ENCODE measurements around the gene SLC2A9. TPM values are rescaled to one million over a fixed set of nuclear protein-coding genes. Genes with fewer than 3 reads are reported as not detected.

SLC2A9 gene
- total RNA-seq, 1 experiment from 2014 or later, result 1.8 TPM

DNA sequence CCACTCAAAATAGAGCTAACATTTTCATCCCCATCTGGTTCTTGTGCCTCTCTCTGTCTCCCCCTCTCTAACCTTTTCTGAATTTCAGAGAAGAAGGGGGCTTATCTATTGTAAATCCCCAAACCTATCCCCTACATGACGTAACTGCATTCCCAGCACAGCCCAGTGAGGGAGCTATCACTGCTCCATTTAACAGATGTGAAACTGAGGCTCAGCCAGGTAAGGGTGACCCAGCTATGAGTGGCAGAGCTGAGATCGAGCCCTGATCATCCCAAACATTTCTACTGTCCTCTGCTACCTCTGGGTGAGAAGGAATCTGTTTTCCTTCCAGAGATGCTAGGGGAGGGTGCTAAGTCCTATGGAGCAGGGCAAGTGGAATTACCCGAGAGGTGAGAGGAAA, 107.5 kb downstream of the SLC2A9 start:
- no peak overlapping the region for H3K4me3 Mint-ChIP-seq (ENCODE audit: low read depth, unreplicated experiment)
- CTCF ChIA-PET, result no interaction called here
- TF ChIP-seq, protein P1, sequence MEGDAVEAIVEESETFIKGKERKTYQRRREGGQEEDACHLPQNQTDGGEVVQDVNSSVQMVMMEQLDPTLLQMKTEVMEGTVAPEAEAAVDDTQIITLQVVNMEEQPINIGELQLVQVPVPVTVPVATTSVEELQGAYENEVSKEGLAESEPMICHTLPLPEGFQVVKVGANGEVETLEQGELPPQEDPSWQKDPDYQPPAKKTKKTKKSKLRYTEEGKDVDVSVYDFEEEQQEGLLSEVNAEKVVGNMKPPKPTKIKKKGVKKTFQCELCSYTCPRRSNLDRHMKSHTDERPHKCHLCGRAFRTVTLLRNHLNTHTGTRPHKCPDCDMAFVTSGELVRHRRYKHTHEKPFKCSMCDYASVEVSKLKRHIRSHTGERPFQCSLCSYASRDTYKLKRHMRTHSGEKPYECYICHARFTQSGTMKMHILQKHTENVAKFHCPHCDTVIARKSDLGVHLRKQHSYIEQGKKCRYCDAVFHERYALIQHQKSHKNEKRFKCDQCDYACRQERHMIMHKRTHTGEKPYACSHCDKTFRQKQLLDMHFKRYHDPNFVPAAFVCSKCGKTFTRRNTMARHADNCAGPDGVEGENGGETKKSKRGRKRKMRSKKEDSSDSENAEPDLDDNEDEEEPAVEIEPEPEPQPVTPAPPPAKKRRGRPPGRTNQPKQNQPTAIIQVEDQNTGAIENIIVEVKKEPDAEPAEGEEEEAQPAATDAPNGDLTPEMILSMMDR (IDR thresholded peaks at IDR 0.05; ENCODE audit: unreplicated experiment), result no peak
- no peaks in the 10 kb centered on the region for H3K36me3 Mint-ChIP-seq (ENCODE audit: insufficient read depth, unreplicated experiment)
- no peak overlapping the region for H3K27ac Mint-ChIP-seq (ENCODE audit: unreplicated experiment)
- no peaks in the 10 kb centered on the region for H3K9me3 Mint-ChIP-seq (ENCODE audit: low read depth, unreplicated experiment)
- H3K4me1 Mint-ChIP-seq (ENCODE audit: low read depth, unreplicated experiment), result no peaks in the 10 kb centered on the region
- intact Hi-C loops (cut with micrococcal nuclease; ENCODE audit: unreplicated experiment), result no loop called here
- no peak for DNase-seq
- H3K27me3 Mint-ChIP-seq (ENCODE audit: unreplicated experiment), result no peaks in the 10 kb centered on the region
- no TSS peak for BruUV-seq (replicated peaks)

DNA sequence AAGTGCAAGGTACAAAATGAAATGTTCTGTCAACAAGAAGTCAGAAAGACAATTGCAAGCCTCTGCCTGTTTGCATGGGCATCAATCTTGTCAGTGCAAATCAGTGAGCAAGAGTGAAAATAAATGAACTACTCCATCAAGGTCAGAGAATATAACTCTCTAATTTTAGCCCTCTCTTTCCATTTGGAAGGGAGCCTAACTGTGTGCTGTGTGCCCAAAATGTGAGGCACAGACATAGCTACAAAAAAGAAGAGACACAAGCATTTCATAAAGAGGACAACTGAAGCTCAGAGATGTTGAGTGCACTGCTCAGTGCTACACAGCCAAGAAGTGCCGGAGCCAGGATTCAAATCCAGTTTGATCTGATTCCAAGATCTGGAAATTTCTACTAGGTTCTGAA, 114.3 kb downstream of the SLC2A9 start:
- no peak for DNase-seq
- no peak overlapping the region for H3K4me3 Mint-ChIP-seq (ENCODE audit: low read depth, unreplicated experiment)
- CTCF ChIA-PET, result interaction anchor here (1.0 kb wide), 1 partner anchor 8 kb away, joined by 3 read pairs; no protein-coding TSS in a partner anchor
- no peaks in the 10 kb centered on the region for H3K36me3 Mint-ChIP-seq (ENCODE audit: insufficient read depth, unreplicated experiment)
- H3K4me1 Mint-ChIP-seq (ENCODE audit: low read depth, unreplicated experiment), result no peaks in the 10 kb centered on the region
- H3K27me3 Mint-ChIP-seq (ENCODE audit: unreplicated experiment), result peaks cover 7% of the 10 kb centered on the region
- intact Hi-C loops (cut with micrococcal nuclease; ENCODE audit: unreplicated experiment), result no loop called here
- TF ChIP-seq, protein P1 (IDR thresholded peaks at IDR 0.05; ENCODE audit: unreplicated experiment), result no peak
- no peaks in the 10 kb centered on the region for H3K9me3 Mint-ChIP-seq (ENCODE audit: low read depth, unreplicated experiment)
- no peak overlapping the region for H3K27ac Mint-ChIP-seq (ENCODE audit: unreplicated experiment)
- BruUV-seq (replicated peaks), result no TSS peak

DNA sequence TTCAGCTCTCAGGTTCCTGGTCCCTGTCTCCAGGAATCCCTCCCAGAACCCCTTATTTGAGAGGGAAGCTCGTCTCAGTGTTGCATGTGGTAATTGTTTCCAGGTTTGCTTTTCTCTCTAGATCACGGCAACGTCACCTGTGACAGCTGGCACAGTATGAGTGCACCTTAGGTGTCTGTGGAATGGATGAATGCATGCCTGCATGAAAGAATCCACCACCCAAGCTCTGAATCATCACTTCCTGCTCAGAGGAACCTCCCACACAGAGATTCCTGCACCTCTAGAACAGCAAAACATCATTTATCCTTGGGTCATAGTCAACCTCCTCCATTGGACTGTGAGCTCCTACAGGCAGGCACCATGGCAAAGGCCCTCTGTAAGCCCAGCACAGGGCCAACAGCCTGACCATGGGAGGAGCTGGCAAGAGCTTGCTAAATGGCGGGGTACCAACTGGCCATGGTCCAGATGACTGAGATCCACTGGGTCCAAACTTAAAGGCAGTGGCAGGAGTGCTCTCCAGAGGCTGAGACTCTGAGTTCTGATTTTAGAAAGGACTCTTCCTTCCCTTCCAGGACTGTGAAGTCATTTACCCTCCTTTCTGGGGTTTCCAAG, 116.2 kb downstream of the SLC2A9 start:
- DNase-seq, result no peak
- Mint-ChIP-seq H3K27me3 (ENCODE audit: unreplicated experiment) (peaks cover 19% of the 10 kb centered on the region), H3K4me3 (ENCODE audit: low read depth, unreplicated experiment) (no peak overlapping the region), H3K4me1 (ENCODE audit: low read depth, unreplicated experiment) (no peaks in the 10 kb centered on the region), H3K36me3 (ENCODE audit: insufficient read depth, unreplicated experiment) (no peaks in the 10 kb centered on the region), H3K9me3 (ENCODE audit: low read depth, unreplicated experiment) (no peaks in the 10 kb centered on the region), H3K27ac (ENCODE audit: unreplicated experiment) (no peak overlapping the region)
- intact Hi-C loops (cut with micrococcal nuclease; ENCODE audit: unreplicated experiment), result no loop called here
- CTCF ChIA-PET, result interaction anchor here (0.6 to 1.4 kb wide), 2 partner anchors 110 to 532 kb away, joined by 3 to 9 read pairs; no protein-coding TSS in a partner anchor
- BruUV-seq (replicated peaks), result no TSS peak
- TF ChIP-seq, protein P1 (IDR thresholded peaks at IDR 0.05; ENCODE audit: unreplicated experiment), result no peak

DNA sequence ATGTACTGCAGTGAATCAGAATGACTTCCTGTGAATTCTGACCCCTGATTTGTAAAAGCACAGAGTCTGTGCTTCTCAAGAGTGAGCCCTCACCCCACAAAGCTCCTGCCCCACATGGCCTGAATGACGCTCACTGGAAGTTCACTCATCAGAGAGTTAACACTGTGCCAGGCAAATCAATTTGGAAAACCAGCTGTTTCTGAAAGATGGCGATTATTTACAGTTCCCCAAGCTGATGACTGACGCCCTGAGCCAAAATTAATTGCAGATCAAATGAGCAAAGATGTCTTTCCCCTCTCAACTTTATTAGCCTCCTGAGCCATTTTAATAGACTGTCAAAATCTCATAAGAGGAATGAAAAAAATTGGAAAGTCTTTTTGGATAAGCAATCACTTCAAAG, 118.0 kb downstream of the SLC2A9 start:
- Mint-ChIP-seq H3K4me3 (ENCODE audit: low read depth, unreplicated experiment) (no peak overlapping the region), H3K9me3 (ENCODE audit: low read depth, unreplicated experiment) (no peaks in the 10 kb centered on the region), H3K4me1 (ENCODE audit: low read depth, unreplicated experiment) (no peaks in the 10 kb centered on the region), H3K36me3 (ENCODE audit: insufficient read depth, unreplicated experiment) (no peaks in the 10 kb centered on the region), H3K27ac (ENCODE audit: unreplicated experiment) (no peak overlapping the region), H3K27me3 (ENCODE audit: unreplicated experiment) (peaks cover 27% of the 10 kb centered on the region)
- CTCF ChIA-PET, result no interaction called here
- no TSS peak for BruUV-seq (replicated peaks)
- TF ChIP-seq, protein P1 (IDR thresholded peaks at IDR 0.05; ENCODE audit: unreplicated experiment), result no peak
- intact Hi-C loops (cut with micrococcal nuclease; ENCODE audit: unreplicated experiment), result no loop called here
- DNase-seq, result no peak

Measured in Calu3 (cell line).